ENCODE results near the gene PCSK5.

DNA sequence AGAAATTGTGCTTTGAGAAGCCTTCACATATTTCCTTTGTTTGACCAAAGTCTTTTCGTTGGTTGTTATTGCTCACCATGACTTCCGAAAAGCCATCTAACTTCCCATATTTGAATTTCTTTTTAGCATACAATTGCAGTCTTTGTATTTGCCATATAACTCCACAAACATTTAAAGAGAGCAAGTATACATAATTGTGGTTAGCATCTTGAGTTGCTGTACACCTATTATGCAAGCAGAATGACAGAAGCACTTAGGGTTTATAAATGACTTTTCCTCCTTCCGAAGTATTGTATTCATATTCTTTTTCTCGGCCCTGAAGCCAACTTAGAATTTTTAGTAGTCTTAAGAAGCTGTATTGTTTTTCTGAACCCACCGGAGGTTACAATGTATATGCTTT is 253.4 kb downstream of the PCSK5 start:
- no peak for TF ChIP-seq ZNF274 (IDR thresholded peaks at IDR 0.05; ENCODE audit: low read depth, low read length)
- no peak for TF ChIP-seq YY1 (IDR thresholded peaks at IDR 0.05; ENCODE audit: insufficient read depth, insufficient read length)
- no peak for TF ChIP-seq SUZ12 (IDR thresholded peaks at IDR 0.05; ENCODE audit: extremely low read depth, insufficient read depth, insufficient read length)
